ENCODE results near the gene CPNE4.
"Not testable (repeated sequence)": the region's sequence is repeated elsewhere in the genome, so short reads cannot be mapped to it uniquely, and the experiment has no call there.

The CPNE4 gene

GRCh38 chr3:131962982-131963381 lies 71.8 kb downstream of the CPNE4 start:
- FAIRE-seq (no peak), DNase-seq (ENCODE audit: low spot score) (no peak)

DNA sequence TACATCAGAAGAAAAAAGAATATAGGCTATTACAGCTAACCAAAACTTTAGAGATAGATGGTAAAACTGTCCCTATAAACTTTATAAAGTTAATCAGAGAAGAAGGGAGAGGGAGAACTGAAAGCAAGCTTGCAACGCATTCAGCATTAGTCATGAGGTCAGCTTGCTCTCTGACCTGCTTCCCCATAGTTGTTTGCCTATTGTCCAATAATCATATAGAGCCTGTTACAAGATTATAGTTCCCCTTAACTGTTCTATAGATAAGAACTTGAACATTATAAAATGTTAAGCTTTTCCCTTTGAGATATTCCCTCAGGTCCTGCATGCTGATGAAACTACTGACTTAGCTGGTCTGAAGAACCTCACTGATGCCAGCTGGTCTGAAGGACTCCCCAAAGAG lies 74.5 kb downstream of the CPNE4 start:
- FAIRE-seq (no peak), DNase-seq (ENCODE audit: low spot score) (no peak)

DNA sequence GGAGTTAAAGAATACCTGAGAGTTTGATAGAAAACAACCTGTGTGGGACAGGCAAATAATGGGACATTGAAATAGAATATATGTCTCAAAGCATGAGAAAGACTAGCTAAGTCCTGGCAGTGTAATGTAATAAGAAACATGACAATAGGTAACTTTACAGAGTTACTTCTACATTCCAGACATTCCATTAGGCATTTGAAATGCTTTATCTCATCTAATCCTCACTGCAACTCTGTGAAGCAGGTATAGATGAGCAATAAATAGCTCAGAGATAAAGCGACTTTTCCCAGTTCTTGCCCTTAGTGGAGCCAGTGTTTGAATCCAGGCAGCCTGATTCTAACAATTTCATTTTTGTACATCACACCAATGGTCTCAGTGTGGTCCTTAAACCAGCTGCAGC lies 76.8 kb downstream of the CPNE4 start:
- FAIRE-seq (no peak), DNase-seq (ENCODE audit: low spot score) (no peak)

GRCh38 chr3:131957511-131957910 lies 77.3 kb downstream of the CPNE4 start:
- no peak for FAIRE-seq
- DNase-seq (ENCODE audit: low spot score), result no peak

DNA sequence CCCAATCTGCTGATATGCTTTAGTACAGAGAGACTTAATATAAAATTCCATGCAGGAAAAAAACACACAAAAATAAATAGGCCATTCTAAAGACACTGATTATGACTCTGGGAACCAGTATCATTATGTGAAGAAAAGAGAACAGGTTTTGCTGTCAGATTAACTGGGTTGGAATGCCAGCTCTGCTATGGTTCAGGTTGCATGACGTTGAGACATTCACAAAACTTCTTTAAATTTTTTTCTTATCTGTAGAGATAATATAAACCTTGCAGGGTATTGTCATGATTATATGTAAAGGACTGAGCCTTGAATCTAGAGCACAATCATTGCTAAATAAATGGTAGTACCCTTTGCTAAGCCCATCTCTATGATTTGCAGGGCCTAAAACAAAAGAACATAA lies 86.0 kb downstream of the CPNE4 start:
- FAIRE-seq (no peak), DNase-seq (ENCODE audit: low spot score) (no peak)

DNA sequence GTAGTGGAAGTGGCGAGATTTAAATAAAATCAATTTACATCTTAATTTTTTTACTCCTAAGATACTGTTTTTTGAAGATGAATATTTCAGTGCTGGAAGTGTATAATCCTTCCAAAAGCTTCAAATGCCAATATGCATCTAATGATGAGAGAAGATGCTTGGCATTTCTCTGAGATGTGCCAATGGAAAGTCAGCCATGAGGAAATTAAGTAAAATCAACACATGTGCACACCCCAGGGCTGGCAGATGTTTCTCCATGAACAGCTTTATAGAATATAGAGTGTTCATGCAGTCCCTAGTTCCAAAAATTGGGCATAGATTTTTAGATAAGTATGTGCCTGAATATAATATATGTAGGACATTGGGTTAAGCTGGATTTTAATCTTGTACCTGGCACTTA lies 90.1 kb downstream of the CPNE4 start:
- FAIRE-seq, result no peak
- no peak for DNase-seq (ENCODE audit: low spot score)

GRCh38 chr3:131933665-131934064 lies 101.1 kb downstream of the CPNE4 start:
- no peak for DNase-seq (ENCODE audit: low spot score)
- FAIRE-seq, result no peak

DNA sequence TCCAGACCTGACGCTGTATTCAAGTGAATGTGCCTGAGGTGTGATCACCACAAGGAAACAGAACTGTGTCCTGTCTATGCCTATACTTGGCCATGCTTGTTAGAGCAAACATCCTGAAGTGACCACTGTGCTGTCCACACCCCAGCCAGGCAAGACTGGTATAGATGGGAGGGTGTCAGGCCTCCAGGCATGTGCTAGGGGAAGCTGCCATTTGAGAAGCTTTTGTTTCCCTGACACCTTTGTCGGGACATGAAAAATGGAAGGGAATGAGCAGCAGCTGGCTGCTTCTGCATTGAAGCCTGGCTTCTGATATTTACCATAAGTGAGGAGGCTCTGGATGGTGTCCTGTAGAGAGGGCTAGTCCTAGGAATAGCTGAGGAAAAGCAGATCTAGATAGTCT lies 106.2 kb downstream of the CPNE4 start:
- FAIRE-seq, result no peak
- DNase-seq (ENCODE audit: low spot score), result no peak

DNA sequence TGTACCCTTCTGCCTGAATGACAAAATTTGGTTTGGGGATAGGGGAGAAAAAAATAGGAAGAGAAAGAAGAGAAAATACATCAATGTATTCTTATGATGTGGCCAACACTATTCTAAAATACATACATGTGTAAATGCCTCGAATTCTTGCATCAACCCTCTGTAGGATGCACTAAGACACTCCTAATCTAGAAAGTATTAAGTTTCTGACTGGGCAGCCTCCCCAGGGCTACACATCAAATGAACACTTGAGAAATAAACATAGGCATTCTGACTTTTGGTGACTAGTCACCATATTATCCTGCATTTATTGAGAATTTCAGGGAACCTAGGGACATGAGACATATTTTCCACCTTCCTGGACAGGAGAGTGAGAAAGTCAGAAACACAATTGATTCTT lies 109.2 kb downstream of the CPNE4 start:
- no peak for DNase-seq (ENCODE audit: low spot score)
- no peak for FAIRE-seq

DNA sequence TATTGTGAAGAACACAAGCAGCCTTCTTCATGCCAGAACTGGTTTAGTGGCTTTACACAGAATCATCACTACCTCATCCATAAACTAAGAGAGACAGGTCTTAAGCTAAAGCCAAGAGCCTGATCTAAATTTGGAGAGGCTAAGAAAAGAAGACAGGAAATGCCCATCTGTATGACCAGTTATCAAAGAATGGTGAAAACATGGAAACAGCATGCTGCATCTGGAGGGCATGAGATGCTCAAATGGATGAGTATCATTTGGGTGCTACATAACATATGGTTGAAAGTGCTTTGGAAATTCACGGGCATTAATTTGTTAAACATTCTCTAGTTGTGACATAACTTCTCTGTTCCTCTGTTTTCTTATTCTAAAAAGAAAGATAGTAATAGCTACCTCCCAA lies 112.5 kb downstream of the CPNE4 start:
- DNase-seq (ENCODE audit: low spot score) (no peak), FAIRE-seq (no peak)

DNA sequence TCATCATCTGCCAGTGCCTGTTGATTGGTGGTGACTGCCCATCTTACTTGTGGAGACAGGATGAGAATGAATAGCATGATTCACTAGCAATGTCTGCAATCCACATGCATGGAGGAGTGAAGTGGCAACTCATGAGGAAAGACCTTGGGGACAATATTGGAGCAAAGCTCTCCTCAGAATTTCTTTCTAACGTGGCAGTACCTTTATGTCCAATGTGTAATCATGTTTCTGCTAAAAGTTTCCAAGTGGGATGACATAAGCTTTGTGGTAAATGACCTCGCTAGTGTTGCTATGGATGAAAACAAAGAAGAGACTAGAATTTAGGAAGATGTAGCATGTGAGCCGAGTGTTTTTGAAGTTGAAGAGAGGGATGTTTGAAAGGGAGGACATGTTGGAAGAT lies 117.8 kb downstream of the CPNE4 start:
- DNase-seq (ENCODE audit: low spot score), result no peak
- FAIRE-seq, result no peak

DNA sequence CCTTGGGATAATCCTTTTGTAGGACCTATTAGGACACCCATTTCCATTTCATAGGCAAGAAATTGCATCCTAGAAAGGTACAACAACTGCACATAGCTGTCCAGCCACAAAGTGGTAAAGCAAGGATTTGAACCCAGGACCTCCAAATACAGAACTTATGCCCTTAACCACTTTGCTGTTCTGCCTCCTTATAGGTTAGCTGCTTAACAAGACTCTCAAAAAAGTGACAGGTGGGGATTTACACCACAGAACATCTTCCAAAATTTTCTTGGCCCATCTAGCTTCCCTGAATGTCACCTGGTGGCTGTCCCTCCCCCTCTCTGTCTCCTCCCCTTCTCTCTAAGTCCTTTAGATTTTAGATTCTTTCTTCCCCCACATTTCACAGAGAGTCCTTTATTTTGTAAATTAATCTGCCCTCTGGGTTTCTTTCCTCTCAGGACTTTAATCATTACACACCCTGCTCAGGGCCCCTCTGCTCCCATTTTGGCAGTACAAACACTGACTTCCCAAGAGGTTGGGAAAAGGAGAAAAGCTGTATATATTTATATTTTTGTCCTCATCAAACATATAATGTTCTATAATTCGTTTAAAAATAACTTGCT lies 120.6 kb downstream of the CPNE4 start:
- no peak for FAIRE-seq
- no peak for DNase-seq (ENCODE audit: low spot score)

GRCh38 chr3:131912255-131912654 lies 122.6 kb downstream of the CPNE4 start:
- FAIRE-seq (no peak), DNase-seq (ENCODE audit: low spot score) (no peak)

GRCh38 chr3:131907796-131908195 lies 127.0 kb downstream of the CPNE4 start:
- FAIRE-seq (no peak), DNase-seq (ENCODE audit: low spot score) (no peak)

DNA sequence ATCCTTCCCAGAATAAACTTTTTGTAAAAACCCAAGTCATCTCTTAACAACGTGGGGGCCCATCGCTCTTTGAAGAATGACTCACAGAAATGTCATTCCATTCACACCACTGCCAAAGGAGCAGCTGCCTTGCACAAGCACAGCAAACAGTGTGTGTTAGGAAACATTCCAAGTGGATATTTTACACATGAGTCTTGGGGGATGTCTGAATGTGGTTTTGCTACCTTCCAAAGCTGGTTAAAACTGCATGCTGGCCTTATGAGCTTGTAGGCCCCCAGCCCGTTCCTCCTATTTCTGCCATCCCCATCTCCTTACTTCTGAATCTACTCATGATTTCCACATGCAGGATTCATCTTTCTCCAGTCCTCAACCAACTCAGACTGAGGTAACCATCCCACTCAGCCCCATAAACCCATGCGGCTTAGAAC lies 130.8 kb downstream of the CPNE4 start:
- DNase-seq (ENCODE audit: low spot score), result peak; percentile 81
- FAIRE-seq, result peak; percentile 93

- FAIRE-seq, result no peak
- DNase-seq (ENCODE audit: low spot score), result no peak
These were observed 133.1 kb downstream of the CPNE4 start for GRCh38 chr3:131901686-131902085.

- no peak for FAIRE-seq
These were observed 133.9 kb downstream of the CPNE4 start for GRCh38 chr3:131900891-131901290.

GRCh38 chr3:131899021-131899420 lies 135.8 kb downstream of the CPNE4 start:
- FAIRE-seq, result no peak
- DNase-seq (ENCODE audit: low spot score), result no peak

More at GRCh38 chr3:131900891-131901290, 133.9 kb downstream of the CPNE4 start:
- DNase-seq (ENCODE audit: low spot score), result no peak

DNA sequence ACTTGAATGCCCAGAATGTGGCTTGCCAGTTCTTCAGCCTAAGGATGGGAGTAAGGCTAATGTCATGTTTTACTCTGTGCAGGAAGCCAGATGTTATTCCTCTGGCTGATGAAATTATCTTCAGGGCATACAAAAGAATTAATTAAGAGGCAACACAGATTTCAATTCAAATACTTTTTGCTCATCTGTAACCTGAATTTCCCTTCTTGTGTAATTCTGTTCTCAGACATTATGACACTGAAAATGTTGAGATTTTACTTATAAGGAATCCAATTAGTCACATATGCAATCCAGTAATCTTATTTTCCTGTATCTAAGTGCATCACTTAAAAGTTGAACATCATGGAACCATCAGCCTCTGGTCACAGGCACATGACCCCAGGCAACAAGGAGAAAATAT lies 136.5 kb downstream of the CPNE4 start:
- no peak for DNase-seq (ENCODE audit: low spot score)
- FAIRE-seq, result no peak

DNA sequence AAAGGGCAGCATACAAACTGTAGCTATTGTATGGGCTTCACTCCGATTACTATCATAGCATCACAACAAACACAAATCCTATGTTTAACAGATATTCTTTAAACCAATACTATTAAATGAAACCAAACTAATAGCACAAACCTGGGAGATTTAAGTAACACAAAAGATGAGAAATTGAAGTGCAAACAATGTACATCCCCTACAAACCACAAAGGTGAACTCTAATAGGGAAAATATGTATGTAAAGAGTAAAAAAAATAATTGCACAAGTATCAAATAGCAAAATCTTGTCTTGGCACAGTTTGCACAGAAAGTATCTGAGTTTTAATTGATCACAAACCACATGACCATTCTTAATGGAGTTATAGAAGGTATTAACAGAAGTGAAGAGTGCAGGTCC lies 138.5 kb downstream of the CPNE4 start:
- FAIRE-seq (no peak), DNase-seq (ENCODE audit: low spot score) (no peak)

DNA sequence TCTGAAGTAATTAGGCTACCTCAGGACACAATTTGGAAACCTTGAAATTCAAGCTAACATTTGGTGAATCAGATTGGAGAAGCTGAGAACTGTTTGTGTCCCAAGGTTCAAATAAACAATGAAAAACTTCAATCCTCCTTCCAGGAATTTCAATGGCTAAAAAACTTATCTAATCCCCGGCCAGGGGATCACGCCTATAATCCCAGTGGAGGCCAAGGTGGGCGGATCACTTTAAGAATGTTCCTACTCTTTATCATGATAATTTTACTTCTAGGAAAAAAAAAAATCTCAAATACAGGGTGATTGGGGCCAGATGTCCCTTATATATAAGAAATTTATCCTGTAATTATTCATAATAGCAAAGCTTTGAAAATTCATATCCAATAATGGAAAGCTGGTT lies 139.0 kb downstream of the CPNE4 start:
- no peak for FAIRE-seq
- no peak for DNase-seq (ENCODE audit: low spot score)

GRCh38 chr3:131892331-131892730 lies 142.5 kb downstream of the CPNE4 start:
- FAIRE-seq, result no peak
- no peak for DNase-seq (ENCODE audit: low spot score)

- FAIRE-seq, result not testable (repeated sequence)
These were observed 148.9 kb downstream of the CPNE4 start for GRCh38 chr3:131885871-131886270.

More at GRCh38 chr3:131885871-131886270, 148.9 kb downstream of the CPNE4 start:
- DNase-seq (ENCODE audit: low spot score), result not testable (repeated sequence)

Data from urothelium cell line (cell line).